Measurements from ENCODE around the gene FLNB. TPM values are rescaled to one million over a fixed set of nuclear protein-coding genes. Genes with fewer than 3 reads are reported as not detected.
A peak's percentile ranks its signal among the peaks of the same experiment; 100 is the strongest.

FLNB gene
- total and polyA plus RNA-seq, 2 of the 13 experiments (the other 11 are each of a cell fraction or from before 2014, with no cell fraction given) = 106 to 130 TPM

DNA sequence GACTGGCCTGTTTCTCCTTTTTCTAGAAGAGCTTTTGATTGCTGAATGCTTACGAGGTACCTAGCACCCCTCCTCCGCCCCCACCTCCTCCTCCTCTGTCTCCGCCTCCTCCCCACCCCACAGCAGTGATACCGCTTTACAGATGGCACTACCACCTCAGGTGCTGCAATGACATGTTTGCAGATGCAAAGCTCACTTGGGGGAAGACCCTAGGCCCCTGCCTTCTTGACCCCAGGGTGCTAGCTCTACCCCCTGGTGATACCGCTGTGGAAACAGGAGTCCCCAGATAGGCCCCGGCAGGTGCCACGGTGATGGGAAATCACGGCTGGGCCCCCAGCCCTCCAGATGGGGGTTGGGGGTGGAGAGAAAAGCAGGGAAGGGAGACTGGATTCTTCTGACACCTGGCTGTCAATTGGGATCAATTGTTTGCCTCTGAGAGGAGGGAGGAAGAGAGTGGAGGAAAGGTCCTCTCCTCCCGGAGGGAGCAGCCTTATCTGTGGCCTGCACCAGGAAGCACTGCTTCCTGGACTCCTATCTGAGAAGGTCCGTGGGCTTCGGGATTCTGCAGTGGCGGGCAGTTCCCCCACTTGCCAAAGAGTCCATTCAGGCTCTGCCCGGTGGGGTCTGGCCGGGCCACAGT, 164.9 kb downstream of the FLNB start (continued):
- no peak for TF ChIP-seq ZNF567 (CRISPR knock-in tag; IDR thresholded peaks at IDR 0.05; ENCODE audit: borderline replicate concordance)
- no peak for TF ChIP-seq ZNF430 (CRISPR knock-in tag; IDR thresholded peaks at IDR 0.05)
- no peak for TF ChIP-seq ZNF577 (CRISPR knock-in tag; IDR thresholded peaks at IDR 0.05; ENCODE audit: borderline replicate concordance, low read depth)
- peak; percentile 22; the same call in 1 of the 2 replicates for TF ChIP-seq NCOR1 (IDR thresholded peaks at IDR 0.05; ENCODE audit: borderline replicate concordance, low read length)
- 0 out of 2 replicates have a peak, but pooled peaks have one; percentile 69 for TF ChIP-seq MBD4 (IDR thresholded peaks at IDR 0.05; ENCODE audit: borderline replicate concordance, low read length)
- TF ChIP-seq FOSL2 (CRISPR knock-in tag; IDR thresholded peaks at IDR 0.05) = no peak
- TF ChIP-seq AHR (CRISPR knock-in tag; IDR thresholded peaks at IDR 0.05) = no peak
- TF ChIP-seq, protein P1, sequence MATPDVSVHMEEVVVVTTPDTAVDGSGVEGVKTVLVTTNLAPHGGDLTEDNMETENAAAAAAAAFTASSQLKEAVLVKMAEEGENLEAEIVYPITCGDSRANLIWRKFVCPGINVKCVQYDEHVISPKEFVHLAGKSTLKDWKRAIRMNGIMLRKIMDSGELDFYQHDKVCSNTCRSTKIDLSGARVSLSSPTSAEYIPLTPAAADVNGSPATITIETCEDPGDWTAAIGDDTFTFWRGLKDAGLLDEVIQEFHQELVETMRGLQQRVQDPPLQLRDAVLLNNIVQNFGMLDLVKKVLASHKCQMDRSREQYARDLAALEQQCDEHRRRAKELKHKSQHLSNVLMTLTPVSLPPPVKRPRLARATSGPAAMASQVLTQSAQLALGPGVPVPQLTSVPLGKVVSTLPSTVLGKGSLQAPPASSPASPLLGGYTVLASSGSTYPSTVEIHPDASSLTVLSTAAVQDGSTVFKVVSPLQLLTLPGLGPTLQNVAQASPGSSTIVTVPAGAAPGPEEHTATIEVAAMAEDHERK (CRISPR knock-in tag; IDR thresholded peaks at IDR 0.05; ENCODE audit: low read depth) = no peak
- no peak for TF ChIP-seq FOXP1 (IDR thresholded peaks at IDR 0.05)
- no peak for TF ChIP-seq FOXP1 (CRISPR knock-in tag; IDR thresholded peaks at IDR 0.05)
- TF ChIP-seq SMYD3 (CRISPR knock-in tag; IDR thresholded peaks at IDR 0.05) = no peak
- no peak for TF ChIP-seq STAG1 (CRISPR knock-in tag; IDR thresholded peaks at IDR 0.05)
- no peak; the same call in 1 of the 2 replicates for TF ChIP-seq PHF20 (CRISPR knock-in tag; IDR thresholded peaks at IDR 0.05)
- TF ChIP-seq, protein P2, sequence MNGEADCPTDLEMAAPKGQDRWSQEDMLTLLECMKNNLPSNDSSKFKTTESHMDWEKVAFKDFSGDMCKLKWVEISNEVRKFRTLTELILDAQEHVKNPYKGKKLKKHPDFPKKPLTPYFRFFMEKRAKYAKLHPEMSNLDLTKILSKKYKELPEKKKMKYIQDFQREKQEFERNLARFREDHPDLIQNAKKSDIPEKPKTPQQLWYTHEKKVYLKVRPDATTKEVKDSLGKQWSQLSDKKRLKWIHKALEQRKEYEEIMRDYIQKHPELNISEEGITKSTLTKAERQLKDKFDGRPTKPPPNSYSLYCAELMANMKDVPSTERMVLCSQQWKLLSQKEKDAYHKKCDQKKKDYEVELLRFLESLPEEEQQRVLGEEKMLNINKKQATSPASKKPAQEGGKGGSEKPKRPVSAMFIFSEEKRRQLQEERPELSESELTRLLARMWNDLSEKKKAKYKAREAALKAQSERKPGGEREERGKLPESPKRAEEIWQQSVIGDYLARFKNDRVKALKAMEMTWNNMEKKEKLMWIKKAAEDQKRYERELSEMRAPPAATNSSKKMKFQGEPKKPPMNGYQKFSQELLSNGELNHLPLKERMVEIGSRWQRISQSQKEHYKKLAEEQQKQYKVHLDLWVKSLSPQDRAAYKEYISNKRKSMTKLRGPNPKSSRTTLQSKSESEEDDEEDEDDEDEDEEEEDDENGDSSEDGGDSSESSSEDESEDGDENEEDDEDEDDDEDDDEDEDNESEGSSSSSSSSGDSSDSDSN (CRISPR knock-in tag; IDR thresholded peaks at IDR 0.05) = no peak
- TF ChIP-seq, protein P3, sequence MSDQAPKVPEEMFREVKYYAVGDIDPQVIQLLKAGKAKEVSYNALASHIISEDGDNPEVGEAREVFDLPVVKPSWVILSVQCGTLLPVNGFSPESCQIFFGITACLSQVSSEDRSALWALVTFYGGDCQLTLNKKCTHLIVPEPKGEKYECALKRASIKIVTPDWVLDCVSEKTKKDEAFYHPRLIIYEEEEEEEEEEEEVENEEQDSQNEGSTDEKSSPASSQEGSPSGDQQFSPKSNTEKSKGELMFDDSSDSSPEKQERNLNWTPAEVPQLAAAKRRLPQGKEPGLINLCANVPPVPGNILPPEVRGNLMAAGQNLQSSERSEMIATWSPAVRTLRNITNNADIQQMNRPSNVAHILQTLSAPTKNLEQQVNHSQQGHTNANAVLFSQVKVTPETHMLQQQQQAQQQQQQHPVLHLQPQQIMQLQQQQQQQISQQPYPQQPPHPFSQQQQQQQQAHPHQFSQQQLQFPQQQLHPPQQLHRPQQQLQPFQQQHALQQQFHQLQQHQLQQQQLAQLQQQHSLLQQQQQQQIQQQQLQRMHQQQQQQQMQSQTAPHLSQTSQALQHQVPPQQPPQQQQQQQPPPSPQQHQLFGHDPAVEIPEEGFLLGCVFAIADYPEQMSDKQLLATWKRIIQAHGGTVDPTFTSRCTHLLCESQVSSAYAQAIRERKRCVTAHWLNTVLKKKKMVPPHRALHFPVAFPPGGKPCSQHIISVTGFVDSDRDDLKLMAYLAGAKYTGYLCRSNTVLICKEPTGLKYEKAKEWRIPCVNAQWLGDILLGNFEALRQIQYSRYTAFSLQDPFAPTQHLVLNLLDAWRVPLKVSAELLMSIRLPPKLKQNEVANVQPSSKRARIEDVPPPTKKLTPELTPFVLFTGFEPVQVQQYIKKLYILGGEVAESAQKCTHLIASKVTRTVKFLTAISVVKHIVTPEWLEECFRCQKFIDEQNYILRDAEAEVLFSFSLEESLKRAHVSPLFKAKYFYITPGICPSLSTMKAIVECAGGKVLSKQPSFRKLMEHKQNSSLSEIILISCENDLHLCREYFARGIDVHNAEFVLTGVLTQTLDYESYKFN (CRISPR knock-in tag; conservative IDR thresholded peaks at IDR 0.05) = peak; percentile 82
- TF ChIP-seq MAF1 (CRISPR knock-in tag; IDR thresholded peaks at IDR 0.05; ENCODE audit: borderline replicate concordance) = no peak
- TF ChIP-seq, protein P4, sequence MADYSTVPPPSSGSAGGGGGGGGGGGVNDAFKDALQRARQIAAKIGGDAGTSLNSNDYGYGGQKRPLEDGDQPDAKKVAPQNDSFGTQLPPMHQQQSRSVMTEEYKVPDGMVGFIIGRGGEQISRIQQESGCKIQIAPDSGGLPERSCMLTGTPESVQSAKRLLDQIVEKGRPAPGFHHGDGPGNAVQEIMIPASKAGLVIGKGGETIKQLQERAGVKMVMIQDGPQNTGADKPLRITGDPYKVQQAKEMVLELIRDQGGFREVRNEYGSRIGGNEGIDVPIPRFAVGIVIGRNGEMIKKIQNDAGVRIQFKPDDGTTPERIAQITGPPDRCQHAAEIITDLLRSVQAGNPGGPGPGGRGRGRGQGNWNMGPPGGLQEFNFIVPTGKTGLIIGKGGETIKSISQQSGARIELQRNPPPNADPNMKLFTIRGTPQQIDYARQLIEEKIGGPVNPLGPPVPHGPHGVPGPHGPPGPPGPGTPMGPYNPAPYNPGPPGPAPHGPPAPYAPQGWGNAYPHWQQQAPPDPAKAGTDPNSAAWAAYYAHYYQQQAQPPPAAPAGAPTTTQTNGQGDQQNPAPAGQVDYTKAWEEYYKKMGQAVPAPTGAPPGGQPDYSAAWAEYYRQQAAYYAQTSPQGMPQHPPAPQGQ (CRISPR knock-in tag; IDR thresholded peaks at IDR 0.05; ENCODE audit: borderline replicate concordance) = no peak
- TF ChIP-seq SOX13 (IDR thresholded peaks at IDR 0.05) = no peak
- TF ChIP-seq SOX13 (CRISPR knock-in tag; conservative IDR thresholded peaks at IDR 0.05 in 1 of 2, IDR thresholded peaks at IDR 0.05 in 1 of 2) = peak in 1 of 2 experiments; percentile 51; a peak in 2 of 4 replicates
- TF ChIP-seq SATB2 (CRISPR knock-in tag; IDR thresholded peaks at IDR 0.05) = no peak
- 0 out of 2 replicates have a peak, but pooled peaks have one; percentile 48 for TF ChIP-seq CCDC6 (CRISPR knock-in tag; IDR thresholded peaks at IDR 0.05)
- TF ChIP-seq SIX4 (CRISPR knock-in tag; IDR thresholded peaks at IDR 0.05) = no peak; the same call in 1 of the 2 replicates
